Glutamatergic neuron (in vitro differentiated cells): ENCODE data around the gene PTX3. TPM values are rescaled to one million over a fixed set of nuclear protein-coding genes. Genes with fewer than 3 reads are reported as not detected.

Experiments used
- DNase-seq: peaks from one replicate; pipeline ENCODE4 v3.0.0; 2022
- H3K27ac Mint-ChIP-seq: one replicate; pipeline ENCODE4 v1.8.0; 2020; ENCODE audit warnings: mild to moderate bottlenecking, mixed read lengths, inconsistent platforms; ENCODE audit not compliant: unreplicated experiment
- H3K27me3 Mint-ChIP-seq: one replicate; pipeline ENCODE4 v1.8.0; 2020; ENCODE audit warnings: mild to moderate bottlenecking, moderate library complexity, mixed read lengths, inconsistent platforms; ENCODE audit not compliant: unreplicated experiment
- H3K36me3 Mint-ChIP-seq: one replicate; pipeline ENCODE4 v1.8.0; 2020; ENCODE audit warnings: mild to moderate bottlenecking, mixed read lengths, inconsistent platforms; ENCODE audit not compliant: unreplicated experiment
- H3K4me1 Mint-ChIP-seq: one replicate; pipeline ENCODE4 v1.8.0; 2020; ENCODE audit warnings: mild to moderate bottlenecking, low read depth, mixed read lengths, inconsistent platforms; ENCODE audit not compliant: unreplicated experiment
- H3K4me3 Mint-ChIP-seq: one replicate; pipeline ENCODE4 v1.8.0; 2020; ENCODE audit warnings: mild to moderate bottlenecking, mixed read lengths, inconsistent platforms; ENCODE audit not compliant: unreplicated experiment
- H3K9me3 Mint-ChIP-seq: one replicate; pipeline ENCODE4 v1.8.0; 2020; ENCODE audit warnings: mild to moderate bottlenecking, moderate library complexity, mixed read lengths, inconsistent platforms; ENCODE audit not compliant: unreplicated experiment
- total RNA-seq: library from RNA; stranded (reverse); fragmentation: NEBNext Ultra II Directional; extraction: Animal tissue kit (Norgen Biotek cat#: 25700); gene quantifications from one replicate; pipeline ENCODE4 v1.2.1, GENCODE V29; 2021; ENCODE audit not compliant: unreplicated experiment
- TF ChIP-seq, protein P1 (sequence below): fragments of 200-600 bp; sonication (generic); IDR thresholded peaks from one replicate; pipeline ENCODE4 v1.5.0; 2021; ENCODE audit not compliant: partially characterized antibody, unreplicated experiment

PTX3 gene
- total RNA-seq, 1 donor from 2014 or later, result 2.4 TPM

GRCh38 chr3:157491136-157491535 is 54.5 kb downstream of the PTX3 start:
- Mint-ChIP-seq H3K9me3 (peaks cover 2% of the 10 kb centered on the region), H3K36me3 (no peaks in the 10 kb centered on the region), H3K4me1 (peaks cover 3% of the 10 kb centered on the region), H3K27me3 (peaks cover 2% of the 10 kb centered on the region), H3K4me3 (no peak overlapping the region), H3K27ac (no peak overlapping the region)
- no peak for DNase-seq
- TF ChIP-seq, protein P1, sequence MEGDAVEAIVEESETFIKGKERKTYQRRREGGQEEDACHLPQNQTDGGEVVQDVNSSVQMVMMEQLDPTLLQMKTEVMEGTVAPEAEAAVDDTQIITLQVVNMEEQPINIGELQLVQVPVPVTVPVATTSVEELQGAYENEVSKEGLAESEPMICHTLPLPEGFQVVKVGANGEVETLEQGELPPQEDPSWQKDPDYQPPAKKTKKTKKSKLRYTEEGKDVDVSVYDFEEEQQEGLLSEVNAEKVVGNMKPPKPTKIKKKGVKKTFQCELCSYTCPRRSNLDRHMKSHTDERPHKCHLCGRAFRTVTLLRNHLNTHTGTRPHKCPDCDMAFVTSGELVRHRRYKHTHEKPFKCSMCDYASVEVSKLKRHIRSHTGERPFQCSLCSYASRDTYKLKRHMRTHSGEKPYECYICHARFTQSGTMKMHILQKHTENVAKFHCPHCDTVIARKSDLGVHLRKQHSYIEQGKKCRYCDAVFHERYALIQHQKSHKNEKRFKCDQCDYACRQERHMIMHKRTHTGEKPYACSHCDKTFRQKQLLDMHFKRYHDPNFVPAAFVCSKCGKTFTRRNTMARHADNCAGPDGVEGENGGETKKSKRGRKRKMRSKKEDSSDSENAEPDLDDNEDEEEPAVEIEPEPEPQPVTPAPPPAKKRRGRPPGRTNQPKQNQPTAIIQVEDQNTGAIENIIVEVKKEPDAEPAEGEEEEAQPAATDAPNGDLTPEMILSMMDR, result no peak

Other genes with a start within 250 kb of the PTX3 start
- gene VEPH1, start 66.6 kb downstream of the PTX3 start, total RNA-seq, result 9.3 TPM